Mesenchymal stem cell (in vitro differentiated cells and primary cell): ENCODE data around the gene GIPC2.

ENCODE experiments used
- DNase-seq: peaks from one replicate; pipeline ENCODE4 v3.0.0-alpha.2; 2013
- H2AFZ ChIP-seq: one replicate; pipeline ENCODE4 v1.6.1; 2013; ENCODE audit warnings: low read depth, mild to moderate bottlenecking, control low read depth, inconsistent platforms, low read length, moderate library complexity
- H2AK5ac ChIP-seq: 2 replicates; pipeline ENCODE4 v1.6.1; 2013; ENCODE audit warnings: low read length, moderate library complexity, mild to moderate bottlenecking, inconsistent platforms; ENCODE audit not compliant: severe bottlenecking
- H2BK120ac ChIP-seq: one replicate; pipeline ENCODE4 v1.6.1; 2013; ENCODE audit warnings: low read depth, mild to moderate bottlenecking, inconsistent platforms, low read length, moderate library complexity
- H2BK12ac ChIP-seq, 2 experiments: one replicate each; pipeline ENCODE4 v1.6.1; 2013; ENCODE audit warnings: inconsistent platforms in 2 of 2, low read length in 2 of 2, mild to moderate bottlenecking in 2 of 2, moderate library complexity in 2 of 2, control low read depth in 1 of 2
- H2BK15ac ChIP-seq: one replicate; pipeline ENCODE4 v1.6.1; 2013; ENCODE audit warnings: mild to moderate bottlenecking, low read depth, inconsistent platforms; ENCODE audit not compliant: poor library complexity, severe bottlenecking
- H2BK5ac ChIP-seq: 2 replicates; pipeline ENCODE4 v1.6.1; 2013; ENCODE audit warnings: low read depth, mild to moderate bottlenecking, low read length, control low read depth, inconsistent platforms; ENCODE audit not compliant: poor library complexity, severe bottlenecking
- H3K14ac ChIP-seq, 2 experiments: one replicate each; pipeline ENCODE4 v1.6.1; 2013; ENCODE audit warnings: inconsistent platforms in 2 of 2, low read length in 2 of 2, control low read depth in 1 of 2, mild to moderate bottlenecking in 1 of 2, moderate library complexity in 1 of 2
- H3K18ac ChIP-seq, 2 experiments: one replicate each; pipeline ENCODE4 v1.6.1; 2013; ENCODE audit warnings: inconsistent platforms in 2 of 2, low read length in 2 of 2, control low read depth in 1 of 2, low read depth in 1 of 2, mild to moderate bottlenecking in 1 of 2
- H3K23ac ChIP-seq, 2 experiments: one replicate each; pipeline ENCODE4 v1.6.1; 2013; ENCODE audit warnings: inconsistent platforms in 2 of 2, low read length in 2 of 2, mild to moderate bottlenecking in 2 of 2, moderate library complexity in 2 of 2, control low read depth in 1 of 2
- H3K27ac ChIP-seq: 2 replicates; pipeline ENCODE4 v1.5.1; 2013; ENCODE audit warnings: mild to moderate bottlenecking, moderate library complexity, low read length, control low read depth, inconsistent platforms; ENCODE audit not compliant: poor library complexity, severe bottlenecking
- H3K27me3 ChIP-seq, 2 experiments: 2 replicates each; pipeline versions ENCODE4 v1.6.1 to v1.7.0; 2013; ENCODE audit warnings: low read length in 2 of 2, mild to moderate bottlenecking in 2 of 2, moderate library complexity in 2 of 2, control low read depth in 1 of 2, inconsistent platforms in 1 of 2; ENCODE audit not compliant: control insufficient read depth in 1 of 2, insufficient read depth in 1 of 2
- H3K36me3 ChIP-seq, 2 experiments: 2 replicates each; pipeline versions ENCODE4 v1.6.1 to v1.7.0; 2013; ENCODE audit warnings: low read length in 2 of 2, control low read depth in 1 of 2, inconsistent platforms in 1 of 2, low read depth in 1 of 2, mild to moderate bottlenecking in 1 of 2; ENCODE audit not compliant: insufficient read depth in 2 of 2, control insufficient read depth in 1 of 2
- H3K4ac ChIP-seq, 2 experiments: one replicate each; pipeline ENCODE4 v1.6.1; 2013; ENCODE audit warnings: inconsistent platforms in 2 of 2, low read length in 2 of 2, mild to moderate bottlenecking in 2 of 2, moderate library complexity in 2 of 2, control low read depth in 1 of 2, low read depth in 1 of 2
- H3K4me1 ChIP-seq: 2 replicates; pipeline ENCODE4 v1.6.1; 2013; ENCODE audit warnings: low read depth, low read length, control low read depth; ENCODE audit not compliant: control insufficient read depth, insufficient read depth
- H3K4me2 ChIP-seq: 2 replicates; pipeline ENCODE4 v1.6.1; 2013; ENCODE audit warnings: low read length, mild to moderate bottlenecking, inconsistent platforms; ENCODE audit not compliant: poor library complexity, severe bottlenecking
- H3K4me3 ChIP-seq, 2 experiments: 2 replicates each; pipeline versions ENCODE4 v1.5.1 to v1.7.0; 2013; ENCODE audit warnings: low read length in 2 of 2, mild to moderate bottlenecking in 2 of 2, control low read depth in 1 of 2, low read depth in 1 of 2; ENCODE audit not compliant: insufficient read depth in 1 of 2
- H3K79me1 ChIP-seq: replicated peaks from 2 replicates; pipeline ENCODE4 v1.6.1; 2013; ENCODE audit warnings: mild to moderate bottlenecking, control low read depth, low read length, inconsistent platforms; ENCODE audit not compliant: poor library complexity, severe bottlenecking
- H3K9ac ChIP-seq: 2 replicates; pipeline ENCODE4 v1.7.0; 2013; ENCODE audit warnings: mild to moderate bottlenecking, low read length, moderate library complexity
- H3K9me3 ChIP-seq: 2 replicates; pipeline ENCODE4 v1.7.0; 2013; ENCODE audit warnings: mild to moderate bottlenecking, low read length; ENCODE audit not compliant: control insufficient read depth
- H4K8ac ChIP-seq: one replicate; pipeline ENCODE4 v1.6.1; 2013; ENCODE audit warnings: inconsistent platforms, mild to moderate bottlenecking, low read length, moderate library complexity
- H4K91ac ChIP-seq: one replicate; pipeline ENCODE4 v1.6.1; 2013; ENCODE audit warnings: mild to moderate bottlenecking, low read length, inconsistent platforms
- WGBS: methylation state at CpG from one replicate; pipeline ENCODE4 v1.1.7; 2013; ENCODE audit warnings: mixed read lengths; 5-methylcytosine and 5-hydroxymethylcytosine counted together

The GIPC2 gene

DNA sequence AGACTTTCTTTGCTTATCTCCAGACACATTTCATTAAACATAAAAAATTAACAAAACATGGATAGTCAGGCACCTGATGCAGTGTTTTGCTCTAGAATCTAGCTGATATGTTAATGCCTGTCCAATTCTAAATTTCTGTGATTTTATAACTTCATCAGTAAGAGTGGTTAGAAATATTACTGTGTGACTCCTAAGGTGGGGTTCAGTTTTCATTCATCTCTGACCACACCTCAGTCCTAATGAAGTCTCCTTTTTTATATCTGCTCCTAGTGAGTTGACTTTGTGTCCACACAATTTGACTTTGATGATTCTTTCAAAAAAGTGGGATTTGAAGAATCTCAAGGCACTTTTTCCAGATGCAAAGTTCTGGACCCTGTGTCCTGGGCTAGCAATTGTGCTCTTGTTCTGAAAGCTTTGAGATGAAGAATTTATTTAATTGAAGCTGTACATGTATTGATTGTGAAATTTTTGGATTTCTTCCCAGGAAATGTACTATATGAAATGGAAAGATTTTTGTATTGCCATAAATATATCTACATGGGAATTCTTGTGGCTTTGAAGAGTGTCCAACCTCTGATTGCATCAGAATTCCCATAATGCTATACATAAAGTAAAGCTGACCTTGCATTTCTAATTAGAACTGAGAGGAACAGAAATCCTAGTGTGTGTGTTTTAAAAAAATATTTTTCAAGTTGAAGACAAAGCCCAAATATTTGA lies 111.2 kb downstream of the GIPC2 start:
- Histone ChIP-seq H2BK120ac (no peak overlapping the region), H3K18ac (no peak overlapping the region), H3K36me3 (no peaks in the 10 kb centered on the region), H3K27me3 (no peaks in the 10 kb centered on the region), H2BK5ac (no peak overlapping the region), H2BK15ac (no peak overlapping the region), H3K9ac (no peak overlapping the region), H2AK5ac (no peak overlapping the region), H2BK12ac (no peak overlapping the region), H4K91ac (no peak overlapping the region), H3K4me3 (no peak overlapping the region), H3K14ac (no peak overlapping the region), H3K4ac (no peak overlapping the region), H4K8ac (no peak overlapping the region), H3K23ac (no peak overlapping the region), H3K4me1 (no peaks in the 10 kb centered on the region), H3K4me2 (no peak overlapping the region), H3K9me3 (no peaks in the 10 kb centered on the region), H3K79me1 (no peaks in the 10 kb centered on the region), H3K27ac (no peak overlapping the region), H2AFZ (no peak overlapping the region)
- DNase-seq: peak; percentile 35

DNA sequence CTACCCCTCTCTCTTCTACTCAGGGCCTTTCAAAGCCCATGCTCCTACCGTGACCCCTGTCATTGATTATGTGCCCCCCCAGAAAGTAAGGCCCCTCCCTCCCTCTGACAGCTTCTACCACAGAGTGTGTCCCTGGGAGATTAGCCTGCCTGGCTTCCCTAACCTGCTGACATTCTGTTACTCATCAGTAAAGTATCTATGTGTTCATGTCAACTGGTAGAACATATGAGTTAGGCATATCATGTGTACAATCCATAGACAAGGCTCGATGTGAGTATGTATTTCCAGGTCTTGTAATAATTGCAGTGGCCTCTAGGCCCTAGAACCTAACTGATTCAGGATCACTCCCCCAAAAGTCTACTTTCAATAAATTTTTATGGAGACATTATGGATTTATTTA lies 120.0 kb downstream of the GIPC2 start:
- Histone ChIP-seq H3K9ac (no peak overlapping the region), H2AFZ (no peak overlapping the region), H2AK5ac (no peak overlapping the region), H2BK12ac (no peak overlapping the region), H3K4me3 (no peak overlapping the region), H3K4me1 (no peaks in the 10 kb centered on the region), H2BK120ac (no peak overlapping the region), H3K9me3 (no peaks in the 10 kb centered on the region), H3K4me2 (no peak overlapping the region), H4K8ac (no peak overlapping the region), H3K79me1 (no peaks in the 10 kb centered on the region), H2BK5ac (no peak overlapping the region), H3K18ac (no peak overlapping the region), H3K27me3 (no peaks in the 10 kb centered on the region), H3K23ac (no peak overlapping the region), H2BK15ac (no peak overlapping the region), H3K14ac (no peak overlapping the region), H3K36me3 (no peaks in the 10 kb centered on the region), H3K27ac (no peak overlapping the region), H3K4ac (no peak overlapping the region), H4K91ac (no peak overlapping the region)
- DNase-seq: no peak
- 38% methylated on average over 1 of the region's 2 CpGs for WGBS

DNA sequence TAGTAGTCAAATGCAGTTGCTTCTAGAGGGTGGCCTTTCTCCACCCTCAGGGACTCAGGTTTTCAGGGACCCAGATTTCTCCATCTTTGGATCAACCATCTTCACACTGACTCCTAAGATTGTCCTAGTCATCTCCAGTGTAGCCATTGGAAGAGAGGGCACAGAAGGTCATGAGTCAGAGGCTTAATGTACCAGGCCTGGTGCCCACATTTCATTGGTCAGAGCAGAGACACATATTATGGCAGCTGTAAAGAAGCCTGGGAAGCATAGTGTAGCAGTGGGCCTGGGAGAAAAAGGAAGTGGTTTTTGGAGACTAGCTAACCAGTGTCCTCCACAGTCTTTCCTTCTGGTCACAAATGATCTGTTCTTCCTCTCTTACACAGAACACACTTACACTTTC lies 122.5 kb downstream of the GIPC2 start:
- Histone ChIP-seq H3K18ac (no peak overlapping the region), H2BK15ac (no peak overlapping the region), H4K91ac (no peak overlapping the region), H3K27ac (no peak overlapping the region), H2AFZ (no peak overlapping the region), H3K4ac (no peak overlapping the region), H3K9ac (no peak overlapping the region), H3K23ac (no peak overlapping the region), H2BK12ac (no peak overlapping the region), H3K14ac (no peak overlapping the region), H3K27me3 (no peaks in the 10 kb centered on the region), H3K79me1 (no peaks in the 10 kb centered on the region), H2AK5ac (no peak overlapping the region), H4K8ac (no peak overlapping the region), H2BK5ac (no peak overlapping the region), H3K4me1 (no peaks in the 10 kb centered on the region), H2BK120ac (no peak overlapping the region), H3K4me2 (no peak overlapping the region), H3K36me3 (no peaks in the 10 kb centered on the region), H3K9me3 (no peaks in the 10 kb centered on the region), H3K4me3 (no peak overlapping the region)
- no peak for DNase-seq

- no peak for DNase-seq
- H4K91ac ChIP-seq: no peak overlapping the region
- H3K4me3 ChIP-seq: no peak overlapping the region
- no peak overlapping the region for H3K27ac ChIP-seq
- WGBS: 63% methylated on average over 1 of the region's 2 CpGs
- H2BK5ac ChIP-seq: no peak overlapping the region
- no peak overlapping the region for H3K23ac ChIP-seq
- no peaks in the 10 kb centered on the region for H3K36me3 ChIP-seq
- H2BK15ac ChIP-seq: no peak overlapping the region
- no peaks in the 10 kb centered on the region for H3K27me3 ChIP-seq
- no peak overlapping the region for H2BK12ac ChIP-seq
- H3K79me1 ChIP-seq: no peaks in the 10 kb centered on the region
- H3K9me3 ChIP-seq: no peaks in the 10 kb centered on the region
- no peaks in the 10 kb centered on the region for H3K4me1 ChIP-seq
- no peak overlapping the region for H4K8ac ChIP-seq
- no peak overlapping the region for H3K4me2 ChIP-seq
- H3K9ac ChIP-seq: peak overlapping the region; percentile 42
- H2AFZ ChIP-seq: no peak overlapping the region
- H3K14ac ChIP-seq: no peak overlapping the region
- no peak overlapping the region for H2BK120ac ChIP-seq
- no peak overlapping the region for H3K4ac ChIP-seq
- no peak overlapping the region for H3K18ac ChIP-seq
- no peak overlapping the region for H2AK5ac ChIP-seq
Observed at GRCh38 chr1:78170859-78171258, 125.1 kb downstream of the GIPC2 start.
